GM20000 (cell line): Measurements from ENCODE around the gene DTD1.

Experiments used
- DNase-seq: peaks from one replicate; pipeline ENCODE4 v3.0.0; 2012; ENCODE audit warnings: low spot score
- TF ChIP-seq, protein P1 (sequence below): IDR thresholded peaks from 2 replicates; pipeline ENCODE4 v1.5.1; 2012; ENCODE audit warnings: mild to moderate bottlenecking, control low read depth; ENCODE audit errors: extremely low read depth, missing control alignments

Gene DTD1

DNA sequence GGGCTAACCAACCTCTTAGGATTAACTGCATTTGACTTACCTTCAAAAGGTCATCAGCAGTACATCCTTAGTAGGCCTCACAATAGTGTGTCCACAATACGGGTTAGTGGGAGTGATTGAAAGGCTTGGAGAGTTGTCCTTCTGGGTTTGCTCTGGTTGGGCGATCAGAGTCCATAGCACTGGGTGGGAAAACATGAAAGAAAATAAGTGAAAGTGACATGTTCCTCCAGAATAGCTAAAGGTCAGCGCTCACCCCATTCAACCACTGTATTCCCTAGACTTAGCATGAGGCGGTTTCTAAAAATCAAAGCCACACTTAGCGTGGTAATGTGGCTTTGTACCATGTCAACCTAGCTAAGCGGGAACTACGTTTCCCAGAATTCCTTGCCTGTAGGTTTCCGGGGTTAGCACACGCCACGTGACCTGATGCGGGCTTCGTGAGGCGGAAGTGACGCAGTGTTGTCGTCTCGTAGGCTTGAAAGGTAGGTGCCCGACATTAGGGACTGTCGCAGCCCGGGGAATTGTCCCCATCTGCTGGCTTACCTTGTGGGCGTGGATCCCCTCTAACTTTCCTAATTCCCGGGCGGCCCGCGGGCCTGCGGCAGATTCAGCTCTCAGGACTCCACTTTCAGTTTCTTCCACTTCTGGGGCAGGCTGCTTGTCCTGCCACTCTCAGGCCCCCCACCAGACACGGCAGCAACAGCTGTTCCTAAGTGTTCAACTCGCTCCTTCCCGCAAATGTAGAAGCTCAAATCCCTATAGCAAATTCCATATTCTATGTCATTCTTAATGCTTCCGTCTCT lies 206.0 kb downstream of the DTD1 start:
- TF ChIP-seq, protein P1, sequence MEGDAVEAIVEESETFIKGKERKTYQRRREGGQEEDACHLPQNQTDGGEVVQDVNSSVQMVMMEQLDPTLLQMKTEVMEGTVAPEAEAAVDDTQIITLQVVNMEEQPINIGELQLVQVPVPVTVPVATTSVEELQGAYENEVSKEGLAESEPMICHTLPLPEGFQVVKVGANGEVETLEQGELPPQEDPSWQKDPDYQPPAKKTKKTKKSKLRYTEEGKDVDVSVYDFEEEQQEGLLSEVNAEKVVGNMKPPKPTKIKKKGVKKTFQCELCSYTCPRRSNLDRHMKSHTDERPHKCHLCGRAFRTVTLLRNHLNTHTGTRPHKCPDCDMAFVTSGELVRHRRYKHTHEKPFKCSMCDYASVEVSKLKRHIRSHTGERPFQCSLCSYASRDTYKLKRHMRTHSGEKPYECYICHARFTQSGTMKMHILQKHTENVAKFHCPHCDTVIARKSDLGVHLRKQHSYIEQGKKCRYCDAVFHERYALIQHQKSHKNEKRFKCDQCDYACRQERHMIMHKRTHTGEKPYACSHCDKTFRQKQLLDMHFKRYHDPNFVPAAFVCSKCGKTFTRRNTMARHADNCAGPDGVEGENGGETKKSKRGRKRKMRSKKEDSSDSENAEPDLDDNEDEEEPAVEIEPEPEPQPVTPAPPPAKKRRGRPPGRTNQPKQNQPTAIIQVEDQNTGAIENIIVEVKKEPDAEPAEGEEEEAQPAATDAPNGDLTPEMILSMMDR, result peak; percentile 11
- DNase-seq, result peak; percentile 85

DNA sequence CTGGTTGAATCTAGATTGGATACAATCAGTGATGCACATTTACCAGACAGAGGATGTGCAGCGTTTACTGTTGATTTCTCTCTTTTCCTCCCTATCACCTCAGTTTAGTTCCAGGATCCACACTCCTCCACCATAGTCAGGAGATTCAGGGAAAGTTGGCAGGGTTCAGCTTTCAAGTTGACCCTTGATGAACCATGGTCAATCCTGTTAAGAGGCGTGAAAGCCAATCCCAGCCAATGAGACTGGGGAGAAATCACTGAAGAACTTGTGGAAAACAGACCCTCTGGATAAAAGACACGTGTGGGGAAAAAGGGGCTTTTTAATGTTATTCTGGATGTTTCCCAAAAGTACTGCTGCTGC lies 206.6 kb downstream of the DTD1 start:
- TF ChIP-seq, protein P1, result no peak

DNA sequence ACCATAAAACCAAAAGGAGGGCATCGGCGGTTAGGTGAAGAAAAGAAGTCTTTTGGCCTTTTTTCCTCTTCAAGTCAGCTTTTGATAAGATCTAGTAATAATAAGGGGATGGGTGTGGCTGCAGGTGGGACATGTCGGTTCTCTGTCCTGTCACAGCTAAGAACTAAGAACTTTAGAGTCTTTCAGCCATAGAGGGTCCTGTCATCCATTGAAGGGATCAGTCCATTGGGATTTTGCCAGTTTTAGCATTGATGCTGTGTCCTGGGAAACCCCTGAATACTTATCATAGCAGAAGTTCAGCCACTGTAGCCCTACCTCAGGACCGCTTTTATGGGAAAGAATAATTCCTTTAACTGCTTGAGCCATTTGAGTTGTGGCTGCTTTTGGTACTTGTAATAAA lies 207.5 kb downstream of the DTD1 start:
- no peak for DNase-seq
- TF ChIP-seq, protein P1, result no peak

More for the DNA sequence above, 206.6 kb downstream of the DTD1 start:
- no peak for DNase-seq

DNA sequence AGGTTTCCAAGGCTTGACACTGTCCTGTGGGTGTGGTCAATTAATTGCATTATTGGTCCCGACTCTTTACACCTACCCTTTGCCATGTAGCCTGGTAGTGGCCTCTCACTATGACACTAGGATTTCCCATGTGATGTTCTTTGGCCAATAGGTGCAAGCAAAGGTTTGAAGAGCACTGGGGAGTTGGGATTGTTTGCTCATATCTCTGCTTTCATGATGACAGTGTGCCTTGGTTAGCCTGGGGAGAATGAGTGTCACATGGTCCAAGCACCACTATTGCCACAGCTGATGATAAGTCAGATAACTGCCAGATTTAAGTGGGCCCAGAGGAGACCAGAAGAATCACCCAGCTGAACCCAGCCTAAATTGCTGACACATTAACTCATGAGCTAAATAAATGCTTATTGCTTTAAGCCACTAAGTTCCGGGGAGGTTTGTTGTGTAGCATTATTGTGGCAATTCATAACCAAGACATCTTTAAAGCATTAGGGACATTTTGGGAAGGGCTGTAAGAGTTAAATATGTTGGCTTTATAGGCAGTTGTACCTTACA lies 208.5 kb downstream of the DTD1 start:
- DNase-seq, result no peak
- TF ChIP-seq, protein P1, result no peak

DNA sequence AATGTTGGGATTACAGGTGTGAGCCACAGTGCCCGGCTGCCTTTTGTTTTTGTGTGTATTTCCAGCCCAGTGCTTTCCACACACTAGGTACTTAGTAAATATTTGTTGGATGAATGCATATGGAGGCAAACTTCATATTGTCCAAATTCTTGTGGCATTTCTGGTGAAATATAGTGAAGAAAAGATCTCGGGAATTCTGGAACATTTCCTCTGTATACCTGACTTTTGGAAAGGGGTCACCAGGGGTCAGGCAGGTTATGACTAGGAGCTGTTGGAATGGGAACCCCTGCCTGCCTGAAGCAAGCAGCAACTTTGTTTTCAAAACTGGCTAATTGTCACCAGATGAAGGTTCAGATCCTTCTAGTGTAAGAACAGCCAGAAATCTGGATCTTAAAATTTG lies 213.7 kb downstream of the DTD1 start:
- no peak for DNase-seq
- TF ChIP-seq, protein P1, result no peak

DNA sequence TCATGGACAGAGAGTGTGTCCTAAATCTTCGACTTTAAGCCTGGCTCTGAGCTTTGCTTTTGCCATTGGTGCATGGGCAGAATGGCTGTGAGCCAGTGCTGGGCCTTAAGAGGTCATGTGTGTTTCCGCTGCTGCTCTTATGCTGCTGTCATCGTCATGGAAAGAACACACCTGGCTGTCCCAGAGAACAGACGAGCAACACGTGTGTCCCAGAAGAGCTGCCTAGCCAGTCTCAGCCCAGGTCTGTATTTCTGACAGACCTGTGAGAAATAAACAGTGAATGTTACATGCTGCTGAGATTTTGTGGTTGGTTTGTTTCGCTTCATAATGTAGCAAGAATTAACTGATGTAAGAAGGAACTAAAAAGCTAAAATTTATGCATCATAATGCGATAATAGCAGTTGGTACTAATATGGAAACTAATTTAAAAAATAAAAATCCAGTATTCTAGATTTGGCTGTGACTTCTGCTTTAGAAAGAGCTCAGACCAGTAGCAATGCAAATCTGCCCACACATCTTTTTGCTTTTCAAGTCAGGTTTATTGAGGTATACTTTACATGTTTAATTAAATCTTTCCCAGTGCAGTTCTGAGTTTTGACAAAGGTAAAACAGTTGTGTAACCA lies 214.3 kb downstream of the DTD1 start:
- peak; percentile 38 for DNase-seq
- TF ChIP-seq, protein P1, result no peak

DNA sequence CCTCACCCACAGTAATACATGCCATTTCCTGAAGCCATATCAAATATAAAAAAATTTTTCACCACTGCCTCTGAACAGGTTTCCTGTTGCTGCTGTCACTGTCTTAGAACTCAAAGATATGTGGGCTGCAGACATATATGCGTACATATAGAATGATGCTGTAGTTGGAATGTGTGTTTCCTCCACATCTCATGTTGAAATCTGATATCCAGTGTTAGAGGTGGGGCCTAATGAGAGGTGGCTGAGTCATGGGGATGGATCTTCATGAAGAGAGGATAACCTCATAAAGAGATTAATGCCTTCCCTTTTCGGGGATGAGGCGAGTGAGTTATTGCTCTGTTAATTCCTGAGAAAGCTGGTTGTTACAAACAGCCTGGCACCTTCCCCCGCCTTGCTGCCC lies 218.0 kb downstream of the DTD1 start:
- no peak for DNase-seq
- TF ChIP-seq, protein P1, result no peak
